Uterus (tissue), 4 donors: ENCODE results near the gene NUBPL. TPM values are rescaled to one million over a fixed set of nuclear protein-coding genes. Genes with fewer than 3 reads are reported as not detected.

Experiments
- DNase-seq, 2 donors: peaks; one replicate each; pipeline ENCODE4 v3.0.0-alpha.2; 2019 to 2020
- H3K27ac ChIP-seq, 2 donors: fragments of 200-600 bp; sonication (generic); 1 replicate in 1 of 2; 2 replicates in 1 of 2; pipeline ENCODE4 v1.5.1; 2016 to 2018
- H3K27me3 ChIP-seq, 2 donors: fragments of 200-600 bp; sonication (generic); one replicate each; pipeline ENCODE4 v1.5.1; 2018 to 2019; ENCODE audit warnings: control low read depth in 1 of 2
- H3K36me3 ChIP-seq, 2 donors: fragments of 200-600 bp; sonication (generic); one replicate each; pipeline ENCODE4 v1.5.1; 2019; ENCODE audit warnings: control low read depth in 1 of 2
- H3K4me1 ChIP-seq, 2 donors: fragments of 200-600 bp; sonication (generic); one replicate each; pipeline ENCODE4 v1.5.1; 2018 to 2019; ENCODE audit warnings: control low read depth in 1 of 2
- H3K4me3 ChIP-seq, 2 donors: fragments of 200-600 bp; sonication (generic); 1 replicate in 1 of 2; 2 replicates in 1 of 2; pipeline ENCODE4 v1.5.1; 2018 to 2019; ENCODE audit warnings: mild to moderate bottlenecking in 1 of 2
- H3K9me3 ChIP-seq, 2 donors: fragments of 200-600 bp; sonication (generic); one replicate each; pipeline ENCODE4 v1.5.1; 2019; ENCODE audit warnings: control low read depth in 1 of 2
- CTCF ChIP-seq, 4 experiments: fragments of 200-600 bp in 2 of 4; fragments of 450-650 bp in 2 of 4; sonication (generic) in 2 of 4; IDR thresholded peaks; one replicate each; pipeline ENCODE4 v1.5.1; 2016 to 2019; ENCODE audit warnings: antibody characterized with exemption in 4 of 4, mild to moderate bottlenecking in 2 of 4, moderate library complexity in 1 of 4
- POLR2A ChIP-seq, 2 donors: fragments of 450-650 bp; IDR thresholded peaks; one replicate each; pipeline ENCODE4 v1.6.1; 2016; ENCODE audit warnings: antibody characterized with exemption in 2 of 2, mild to moderate bottlenecking in 1 of 2, moderate library complexity in 1 of 2
- intact Hi-C: fragments of 100-400 bp; cut with DNase I; formaldehyde crosslinking; loops from one replicate; pipeline ENCODE4 v1.15.1; 2023; ENCODE audit warnings: low total_unique reads
- total RNA-seq, 4 donors: library from RNA; depleted of rRNA in 3 of 4; stranded (reverse); fragments of >200 nt in 3 of 4; gene quantifications; one replicate each; pipeline versions ENCODE4 v1.1.0 to v1.2.4, GENCODE V29; 2014 to 2023
- donor health status: DM: yes; HTN: yes; CAD: no.

Gene NUBPL
- total RNA-seq, 4 donors from 2014 or later: 1.5 to 31.5 (median 12.2) TPM

DNA sequence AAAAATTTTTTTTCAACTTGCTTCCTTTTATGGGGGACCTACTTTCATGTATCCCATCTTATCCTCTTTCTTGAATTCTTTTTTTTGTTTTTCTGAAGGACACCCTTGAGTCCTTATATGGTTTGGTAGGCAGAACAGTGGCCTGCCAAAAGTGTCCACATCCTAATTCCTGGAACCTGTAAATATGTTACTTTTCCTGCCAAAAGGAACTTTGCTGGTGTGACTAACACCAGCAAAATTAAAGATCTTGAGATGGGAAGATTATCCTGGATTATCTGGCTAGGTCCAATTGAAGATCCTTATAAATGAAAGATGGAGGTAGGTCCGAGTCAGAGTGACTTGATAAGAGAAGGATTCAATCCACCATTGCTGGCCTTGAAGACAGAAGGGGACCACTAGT lies 5.3 kb downstream of the NUBPL start:
- Histone ChIP-seq H3K27me3 (no peaks in the 10 kb centered on the region), H3K36me3 (no peaks in the 10 kb centered on the region), H3K4me3 (no peak overlapping the region), H3K27ac (no peak overlapping the region), H3K4me1 (no peaks in the 10 kb centered on the region), H3K9me3 (no peaks in the 10 kb centered on the region)
- DNase-seq: no peak
- TF ChIP-seq POLR2A (IDR thresholded peaks at IDR 0.05) (no peak), CTCF (IDR thresholded peaks at IDR 0.05) (no peak)
- intact Hi-C loops: no loop called here

DNA sequence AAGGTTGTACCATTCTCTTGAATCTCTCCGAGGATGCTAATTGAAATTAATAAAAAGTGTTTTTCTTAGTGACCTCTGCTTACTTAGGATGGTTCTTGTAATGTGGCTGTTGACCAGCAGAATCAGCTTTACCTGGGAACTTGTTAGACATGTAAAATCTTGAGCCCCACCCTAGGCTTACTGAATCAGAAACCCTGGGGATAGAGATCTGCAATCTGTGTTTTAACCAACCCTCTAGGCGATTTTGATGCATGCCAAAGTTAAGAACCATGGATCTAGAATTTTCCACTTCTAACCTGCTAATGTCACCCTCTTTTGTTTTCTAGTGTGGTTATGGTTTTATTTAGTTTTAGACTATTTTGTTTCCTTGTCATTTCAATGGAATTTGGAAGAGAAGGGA lies 6.5 kb downstream of the NUBPL start:
- no peak for DNase-seq
- no peaks in the 10 kb centered on the region for H3K9me3 ChIP-seq
- no peaks in the 10 kb centered on the region for H3K36me3 ChIP-seq
- H3K4me1 ChIP-seq: no peaks in the 10 kb centered on the region
- intact Hi-C loops: no loop called here
- no peaks in the 10 kb centered on the region for H3K27me3 ChIP-seq
- H3K4me3 ChIP-seq: no peak overlapping the region
- TF ChIP-seq POLR2A (IDR thresholded peaks at IDR 0.05): no peak
- TF ChIP-seq CTCF (IDR thresholded peaks at IDR 0.05): no peak
- no peak overlapping the region for H3K27ac ChIP-seq

DNA sequence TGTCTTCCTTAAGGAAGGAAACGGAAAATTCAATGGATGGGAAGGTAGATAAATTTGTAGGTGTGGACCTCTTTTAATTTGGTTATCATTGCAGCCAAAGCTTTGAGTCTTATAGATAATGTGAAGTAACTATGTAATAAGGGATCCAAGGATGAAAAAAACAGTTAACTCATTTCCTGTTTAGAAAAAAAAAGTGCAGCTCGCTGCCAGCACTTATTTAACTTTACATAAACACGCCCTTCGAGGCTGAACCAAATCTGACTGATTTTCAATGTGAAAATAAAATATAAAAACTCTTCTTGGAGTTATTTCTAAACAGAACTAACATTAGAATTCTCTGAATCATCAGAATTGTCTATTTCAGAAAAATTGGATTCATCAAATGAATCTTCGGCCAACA lies 7.0 kb downstream of the NUBPL start:
- Histone ChIP-seq H3K4me1 (no peaks in the 10 kb centered on the region), H3K27ac (peak overlapping the region in 1 of 2 donors; percentile 51), H3K27me3 (no peaks in the 10 kb centered on the region), H3K36me3 (no peaks in the 10 kb centered on the region), H3K9me3 (no peaks in the 10 kb centered on the region), H3K4me3 (no peak overlapping the region)
- TF ChIP-seq CTCF (IDR thresholded peaks at IDR 0.05) (no peak), POLR2A (IDR thresholded peaks at IDR 0.05) (no peak)
- no peak for DNase-seq
- intact Hi-C loops: no loop called here

- no peak for DNase-seq
- Histone ChIP-seq H3K27ac (peak overlapping the region in 1 of 2 donors; percentile 51), H3K4me1 (no peaks in the 10 kb centered on the region), H3K4me3 (no peak overlapping the region), H3K9me3 (no peaks in the 10 kb centered on the region), H3K36me3 (no peaks in the 10 kb centered on the region), H3K27me3 (no peaks in the 10 kb centered on the region)
- intact Hi-C loops: no loop called here
- TF ChIP-seq POLR2A (IDR thresholded peaks at IDR 0.05): no peak
- no peak for TF ChIP-seq CTCF (IDR thresholded peaks at IDR 0.05)
Measured at GRCh38 chr14:31568671-31569070, 7.5 kb downstream of the NUBPL start.

DNA sequence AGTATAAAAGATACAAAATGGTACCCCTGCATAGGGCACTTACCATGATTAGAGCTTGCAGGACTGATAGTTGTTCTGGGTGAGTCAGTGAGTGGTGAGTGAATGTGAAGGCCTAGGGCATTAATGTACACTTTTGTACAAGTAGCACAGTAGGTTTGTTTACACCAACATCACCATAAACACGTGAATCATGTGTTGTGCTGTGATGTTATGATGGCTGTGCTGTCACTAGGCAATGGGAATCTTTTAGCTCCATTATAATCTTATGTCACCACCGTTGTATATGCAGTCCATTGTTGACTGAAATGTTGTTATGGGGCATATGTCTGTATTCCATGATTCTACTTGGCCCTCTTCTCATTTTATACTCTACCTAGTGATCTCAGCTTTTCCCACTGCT lies 11.8 kb downstream of the NUBPL start:
- Histone ChIP-seq H3K4me3 (no peak overlapping the region), H3K27me3 (no peaks in the 10 kb centered on the region), H3K4me1 (no peaks in the 10 kb centered on the region), H3K36me3 (no peaks in the 10 kb centered on the region), H3K9me3 (no peaks in the 10 kb centered on the region), H3K27ac (no peak overlapping the region)
- TF ChIP-seq CTCF (IDR thresholded peaks at IDR 0.05) (no peak), POLR2A (IDR thresholded peaks at IDR 0.05) (no peak)
- DNase-seq: no peak
- intact Hi-C loops: no loop called here
